Ovary (tissue), 3 donors: ENCODE data around the gene FAR2.

Experiments
- CTCF ChIP-seq, 3 donors: fragments of 450-650 bp in 2 of 3; fragments of 200-600 bp in 1 of 3; IDR thresholded peaks; one replicate each; pipeline versions ENCODE4 v1.5.1 to v1.8.0; 2016 to 2022; ENCODE audit warnings: antibody characterized with exemption in 3 of 3, mild to moderate bottlenecking in 1 of 3
- EP300 ChIP-seq: sonication (generic); formaldehyde crosslinking; IDR thresholded peaks from one replicate; pipeline ENCODE4 v1.6.1; 2017; ENCODE audit warnings: antibody characterized with exemption
- donor health status: DM: no; HTN: no; CAD: no.

GRCh38 chr12:29204521-29204920 is 55.4 kb downstream of the FAR2 start:
- TF ChIP-seq CTCF (IDR thresholded peaks at IDR 0.05) (no peak), EP300 (no peak)
